MM.1S (cell line): ENCODE measurements around the gene NBEA.

Experiments used
- EZH2phosphoT487 ChIP-seq: fragments of 300-600 bp; sonication (generic); IDR thresholded peaks from 2 replicates; pipeline ENCODE4 v1.6.1; 2018; ENCODE audit warnings: antibody characterized with exemption, low read length
- TF ChIP-seq, protein P1 (sequence below): fragments of 300-600 bp; sonication (generic); IDR thresholded peaks from 2 replicates; pipeline ENCODE4 v1.5.1; 2016; ENCODE audit warnings: antibody characterized with exemption, low read length, mixed read lengths

- no peak for TF ChIP-seq EZH2phosphoT487
- TF ChIP-seq, protein P1, sequence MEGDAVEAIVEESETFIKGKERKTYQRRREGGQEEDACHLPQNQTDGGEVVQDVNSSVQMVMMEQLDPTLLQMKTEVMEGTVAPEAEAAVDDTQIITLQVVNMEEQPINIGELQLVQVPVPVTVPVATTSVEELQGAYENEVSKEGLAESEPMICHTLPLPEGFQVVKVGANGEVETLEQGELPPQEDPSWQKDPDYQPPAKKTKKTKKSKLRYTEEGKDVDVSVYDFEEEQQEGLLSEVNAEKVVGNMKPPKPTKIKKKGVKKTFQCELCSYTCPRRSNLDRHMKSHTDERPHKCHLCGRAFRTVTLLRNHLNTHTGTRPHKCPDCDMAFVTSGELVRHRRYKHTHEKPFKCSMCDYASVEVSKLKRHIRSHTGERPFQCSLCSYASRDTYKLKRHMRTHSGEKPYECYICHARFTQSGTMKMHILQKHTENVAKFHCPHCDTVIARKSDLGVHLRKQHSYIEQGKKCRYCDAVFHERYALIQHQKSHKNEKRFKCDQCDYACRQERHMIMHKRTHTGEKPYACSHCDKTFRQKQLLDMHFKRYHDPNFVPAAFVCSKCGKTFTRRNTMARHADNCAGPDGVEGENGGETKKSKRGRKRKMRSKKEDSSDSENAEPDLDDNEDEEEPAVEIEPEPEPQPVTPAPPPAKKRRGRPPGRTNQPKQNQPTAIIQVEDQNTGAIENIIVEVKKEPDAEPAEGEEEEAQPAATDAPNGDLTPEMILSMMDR, result no peak
Measured at GRCh38 chr13:35479706-35480105, 537.6 kb downstream of the NBEA start.
